ENCODE results near the gene PRKD1. TPM values are rescaled to one million over a fixed set of nuclear protein-coding genes. Genes with fewer than 3 reads are reported as not detected.

Gene PRKD1
- total RNA-seq, 3 donors from 2014 or later (not counting 1 experiment from before 2014, with no cell fraction given), result not detected

DNA sequence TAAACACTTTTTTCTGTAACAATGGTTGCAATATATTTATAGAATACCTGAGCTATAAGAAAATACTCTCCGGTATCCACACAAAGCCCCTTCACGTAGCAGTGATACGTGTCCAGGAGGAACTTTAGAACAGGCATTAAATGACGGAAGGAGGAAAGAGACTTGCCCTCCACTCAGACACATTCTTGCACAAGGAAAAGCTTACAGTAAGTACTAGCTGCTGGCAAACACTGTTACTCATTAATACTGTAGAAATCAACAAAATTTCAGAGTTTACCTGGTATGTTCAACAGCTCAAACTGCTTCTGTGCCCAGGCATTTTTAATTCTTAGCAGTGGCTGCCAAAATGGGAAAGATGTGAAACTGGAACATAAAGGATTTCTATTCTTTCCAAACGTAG lies 41.7 kb downstream of the PRKD1 start:
- peaks cover 19 to 24% of the 10 kb centered on the region in 2 donors for H3K9me3 Mint-ChIP-seq
- peaks cover 10% of the 10 kb centered on the region for H3K36me3 Mint-ChIP-seq
- H3K4me3 Mint-ChIP-seq, result no peak overlapping the region
- no peaks in the 10 kb centered on the region for H3K36me3 ChIP-seq (ENCODE audit: control insufficient read depth, insufficient read depth, low read length)
- no peaks in the 10 kb centered on the region for H3K27me3 ChIP-seq (ENCODE audit: control insufficient read depth, insufficient read depth, low read length)
- H3K9me3 ChIP-seq (ENCODE audit: control insufficient read depth, insufficient read depth, low read length), result no peaks in the 10 kb centered on the region
- no peak overlapping the region for H3K27ac ChIP-seq (ENCODE audit: low read length)
- intact Hi-C loops (cut with micrococcal nuclease), result no loop called here
- DNase-seq (no peak), ATAC-seq (no peak)
- H3K27me3 Mint-ChIP-seq (ENCODE audit: low read depth in 2 of 2), result no peaks in the 10 kb centered on the region
- TF ChIP-seq, protein P1, sequence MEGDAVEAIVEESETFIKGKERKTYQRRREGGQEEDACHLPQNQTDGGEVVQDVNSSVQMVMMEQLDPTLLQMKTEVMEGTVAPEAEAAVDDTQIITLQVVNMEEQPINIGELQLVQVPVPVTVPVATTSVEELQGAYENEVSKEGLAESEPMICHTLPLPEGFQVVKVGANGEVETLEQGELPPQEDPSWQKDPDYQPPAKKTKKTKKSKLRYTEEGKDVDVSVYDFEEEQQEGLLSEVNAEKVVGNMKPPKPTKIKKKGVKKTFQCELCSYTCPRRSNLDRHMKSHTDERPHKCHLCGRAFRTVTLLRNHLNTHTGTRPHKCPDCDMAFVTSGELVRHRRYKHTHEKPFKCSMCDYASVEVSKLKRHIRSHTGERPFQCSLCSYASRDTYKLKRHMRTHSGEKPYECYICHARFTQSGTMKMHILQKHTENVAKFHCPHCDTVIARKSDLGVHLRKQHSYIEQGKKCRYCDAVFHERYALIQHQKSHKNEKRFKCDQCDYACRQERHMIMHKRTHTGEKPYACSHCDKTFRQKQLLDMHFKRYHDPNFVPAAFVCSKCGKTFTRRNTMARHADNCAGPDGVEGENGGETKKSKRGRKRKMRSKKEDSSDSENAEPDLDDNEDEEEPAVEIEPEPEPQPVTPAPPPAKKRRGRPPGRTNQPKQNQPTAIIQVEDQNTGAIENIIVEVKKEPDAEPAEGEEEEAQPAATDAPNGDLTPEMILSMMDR (IDR thresholded peaks at IDR 0.05), result no peak
- WGBS (ENCODE audit: insufficient coverage), result 85% methylated on average over 5 of the region's 5 CpGs
- no peak overlapping the region for H3K27ac Mint-ChIP-seq
- H3K4me3 ChIP-seq (ENCODE audit: low read length), result no peak overlapping the region
- H3K4me1 Mint-ChIP-seq, result no peaks in the 10 kb centered on the region
- H3K4me1 ChIP-seq (ENCODE audit: control insufficient read depth, insufficient read depth, low read length), result no peaks in the 10 kb centered on the region

DNA sequence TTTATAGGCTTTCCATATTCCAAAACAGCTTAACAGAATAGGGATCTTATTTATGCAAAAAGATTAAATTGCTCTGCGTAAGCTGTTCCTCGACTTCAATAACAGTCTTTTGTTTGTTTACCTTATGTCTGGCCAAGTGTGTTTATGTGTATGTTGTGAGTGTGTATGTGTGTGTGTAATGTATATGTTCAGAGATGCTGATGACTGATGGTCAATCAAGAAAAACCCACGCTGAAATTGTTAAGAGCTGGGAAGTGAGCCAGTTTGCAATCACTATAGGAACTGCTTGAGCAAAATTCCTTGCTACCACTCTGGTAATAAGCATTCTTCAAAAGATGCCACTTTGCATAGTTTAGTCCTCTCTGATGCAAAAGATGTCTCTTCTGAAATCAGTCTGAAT lies 59.6 kb downstream of the PRKD1 start:
- 78% methylated on average over 3 of the region's 3 CpGs for WGBS (ENCODE audit: insufficient coverage)
- no peak overlapping the region for H3K27ac Mint-ChIP-seq
- peaks cover 8% of the 10 kb centered on the region for H3K9me3 ChIP-seq (ENCODE audit: control insufficient read depth, insufficient read depth, low read length)
- H3K27ac ChIP-seq (ENCODE audit: low read length), result no peak overlapping the region
- H3K36me3 ChIP-seq (ENCODE audit: control insufficient read depth, insufficient read depth, low read length), result no peaks in the 10 kb centered on the region
- TF ChIP-seq, protein P1 (IDR thresholded peaks at IDR 0.05), result no peak
- intact Hi-C loops (cut with micrococcal nuclease), result no loop called here
- no peaks in the 10 kb centered on the region for H3K27me3 Mint-ChIP-seq (ENCODE audit: low read depth in 2 of 2)
- no peak for ATAC-seq
- no peaks in the 10 kb centered on the region for H3K27me3 ChIP-seq (ENCODE audit: control insufficient read depth, insufficient read depth, low read length)
- H3K4me1 Mint-ChIP-seq, result no peaks in the 10 kb centered on the region
- no peak overlapping the region for H3K4me3 Mint-ChIP-seq
- H3K9me3 Mint-ChIP-seq, result peaks cover 5% of the 10 kb centered on the region in 2 donors
- no peak overlapping the region for H3K4me3 ChIP-seq (ENCODE audit: low read length)
- no peak for DNase-seq
- no peaks in the 10 kb centered on the region for H3K4me1 ChIP-seq (ENCODE audit: control insufficient read depth, insufficient read depth, low read length)
- H3K36me3 Mint-ChIP-seq, result no peaks in the 10 kb centered on the region

DNA sequence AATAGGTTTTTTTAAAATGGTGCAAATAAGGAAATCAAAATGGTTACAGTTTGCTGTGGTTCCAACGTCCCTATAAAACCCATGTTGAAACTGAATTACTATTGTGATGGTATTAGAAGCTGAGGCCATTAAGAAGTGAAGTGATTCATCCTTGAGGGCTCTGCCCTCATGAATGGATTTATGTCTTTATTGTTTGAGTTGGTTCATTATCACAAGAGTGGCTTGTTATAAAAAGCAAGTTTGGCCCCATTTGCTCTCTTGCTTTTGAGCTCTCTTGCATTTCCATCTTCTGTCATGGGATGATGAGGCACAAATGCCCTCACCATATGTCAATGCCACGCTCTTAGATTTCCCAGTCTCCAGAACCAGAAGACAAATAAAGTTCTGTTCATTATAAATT lies 62.3 kb downstream of the PRKD1 start:
- Mint-ChIP-seq H3K27ac (no peak overlapping the region), H3K9me3 (peaks cover 4 to 13% of the 10 kb centered on the region in 2 donors), H3K4me1 (no peaks in the 10 kb centered on the region), H3K27me3 (ENCODE audit: low read depth in 2 of 2) (no peaks in the 10 kb centered on the region), H3K4me3 (no peak overlapping the region), H3K36me3 (no peaks in the 10 kb centered on the region)
- H3K9me3 ChIP-seq (ENCODE audit: control insufficient read depth, insufficient read depth, low read length), result peaks cover 8% of the 10 kb centered on the region
- intact Hi-C loops (cut with micrococcal nuclease), result no loop called here
- 81% methylated on average over 2 of the region's 2 CpGs for WGBS (ENCODE audit: insufficient coverage)
- no peaks in the 10 kb centered on the region for H3K4me1 ChIP-seq (ENCODE audit: control insufficient read depth, insufficient read depth, low read length)
- H3K36me3 ChIP-seq (ENCODE audit: control insufficient read depth, insufficient read depth, low read length), result no peaks in the 10 kb centered on the region
- ATAC-seq (no peak), DNase-seq (no peak)
- TF ChIP-seq, protein P1 (IDR thresholded peaks at IDR 0.05), result no peak
- H3K27ac ChIP-seq (ENCODE audit: low read length), result no peak overlapping the region
- H3K4me3 ChIP-seq (ENCODE audit: low read length), result no peak overlapping the region
- H3K27me3 ChIP-seq (ENCODE audit: control insufficient read depth, insufficient read depth, low read length), result no peaks in the 10 kb centered on the region

DNA sequence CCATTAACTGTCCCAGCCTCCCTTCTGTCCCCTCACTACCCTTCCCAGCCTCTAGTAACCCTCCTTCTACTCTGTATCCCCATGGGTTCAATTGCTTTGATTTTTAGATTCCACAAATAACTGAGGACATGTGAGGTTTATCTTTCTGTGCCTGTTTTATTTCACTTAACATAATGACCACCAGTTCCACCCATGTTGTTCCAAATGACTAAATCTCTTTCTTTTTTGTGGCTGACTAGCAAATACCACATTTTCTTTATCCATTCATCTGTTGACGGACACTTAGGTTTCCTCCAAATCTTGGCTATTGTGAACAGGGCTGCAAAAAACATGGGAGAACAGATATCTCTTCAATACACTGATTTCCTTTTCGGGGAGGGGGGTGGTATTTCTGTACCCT lies 65.7 kb downstream of the PRKD1 start:
- ATAC-seq (no peak), DNase-seq (no peak)
- Histone ChIP-seq H3K4me3 (ENCODE audit: low read length) (no peak overlapping the region), H3K36me3 (ENCODE audit: control insufficient read depth, insufficient read depth, low read length) (no peaks in the 10 kb centered on the region), H3K27me3 (ENCODE audit: control insufficient read depth, insufficient read depth, low read length) (no peaks in the 10 kb centered on the region), H3K27ac (ENCODE audit: low read length) (no peak overlapping the region), H3K9me3 (ENCODE audit: control insufficient read depth, insufficient read depth, low read length) (no peaks in the 10 kb centered on the region), H3K4me1 (ENCODE audit: control insufficient read depth, insufficient read depth, low read length) (no peaks in the 10 kb centered on the region)
- H3K27ac Mint-ChIP-seq, result no peak overlapping the region
- no peak overlapping the region for H3K4me3 Mint-ChIP-seq
- H3K4me1 Mint-ChIP-seq, result no peaks in the 10 kb centered on the region
- no peaks in the 10 kb centered on the region for H3K36me3 Mint-ChIP-seq
- H3K9me3 Mint-ChIP-seq, result peaks cover 4 to 11% of the 10 kb centered on the region in 2 donors
- TF ChIP-seq, protein P1 (IDR thresholded peaks at IDR 0.05), result no peak
- WGBS (ENCODE audit: insufficient coverage), result 83% methylated on average over 1 of the region's 2 CpGs
- no peaks in the 10 kb centered on the region for H3K27me3 Mint-ChIP-seq (ENCODE audit: low read depth in 2 of 2)
- intact Hi-C loops (cut with micrococcal nuclease), result no loop called here
